GM18502 (cell line): ENCODE results near the gene LTV1.
A peak's percentile ranks its signal among the peaks of the same experiment; 100 is the strongest.
"Not testable (repeated sequence)": the region's sequence is repeated elsewhere in the genome, so short reads cannot be mapped to it uniquely, and the experiment has no call there.

Source experiments
- ATAC-seq: cut with Tn5 transposase; IDR thresholded peaks from one replicate; pipeline ENCODE4 v1.9.1; 2021; ENCODE audit warnings: mild to moderate bottlenecking; ENCODE audit not compliant: unreplicated experiment, poor library complexity

Gene LTV1

DNA sequence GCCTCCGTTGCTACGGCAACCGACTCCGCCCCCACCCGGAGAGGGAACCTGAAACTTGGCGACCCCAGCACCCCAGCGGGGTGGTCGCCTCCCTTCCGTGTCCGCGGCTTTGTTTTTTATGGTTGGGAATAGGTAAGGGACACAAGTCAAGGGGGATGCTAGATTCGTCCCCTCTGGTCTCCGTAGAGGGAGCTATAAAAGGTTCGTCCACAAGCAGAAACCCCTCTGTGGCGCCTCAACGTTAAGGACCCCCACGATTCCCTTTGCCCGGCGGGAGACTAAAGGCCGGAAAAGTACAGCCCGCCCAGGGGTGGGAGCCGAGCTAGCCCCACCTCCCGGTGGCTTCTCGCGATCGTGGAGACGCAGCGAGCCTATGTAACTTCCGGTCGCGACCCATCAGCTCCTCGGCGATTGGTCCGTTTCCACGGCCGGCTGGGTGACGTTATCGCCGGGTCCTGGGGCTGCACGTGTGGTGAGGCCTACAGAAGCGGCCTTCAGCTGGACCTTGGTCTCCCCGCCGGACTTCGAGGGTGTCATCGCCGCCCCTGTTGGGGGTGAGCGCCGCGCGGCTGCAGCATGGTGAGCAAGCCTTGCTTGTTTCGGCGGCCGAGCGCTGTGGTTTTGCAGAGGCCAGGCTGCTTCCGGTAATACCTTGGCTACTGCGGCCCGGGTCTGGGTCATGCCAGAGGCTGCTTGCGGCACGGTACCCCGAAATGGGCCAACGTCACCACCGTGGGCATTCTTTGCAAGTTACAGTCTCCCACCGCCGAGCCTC lies at the start of gene LTV1:
LTV1 (plus strand) TSS at position 437 of the 775 bp plus-strand sequence; CDS start at position 577, 140 bp downstream.
- peak; percentile 100 for ATAC-seq

- ATAC-seq = not testable (repeated sequence)
Observed at GRCh38 chr6:143796551-143796950, 46.6 kb upstream of the LTV1 start.

DNA sequence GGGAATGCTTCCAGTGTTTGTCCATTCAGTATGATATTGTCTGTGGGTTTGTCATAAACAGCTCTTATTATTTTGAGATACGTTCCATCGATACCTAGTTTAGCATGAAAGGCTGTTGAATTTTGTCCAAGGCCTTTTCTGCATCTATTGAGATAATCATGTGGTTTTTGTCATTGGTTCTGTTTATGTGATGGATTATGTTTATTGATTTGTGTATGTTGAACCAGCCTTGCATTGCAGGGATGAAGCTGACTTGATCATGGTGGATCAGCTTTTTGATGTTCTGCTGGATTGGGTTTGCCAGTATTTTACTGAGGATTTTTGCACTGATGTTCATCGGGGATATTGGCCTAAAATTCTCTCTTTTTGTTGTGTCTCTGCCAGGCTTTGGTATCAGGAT lies 44.7 kb upstream of the LTV1 start:
- not testable (repeated sequence) for ATAC-seq

DNA sequence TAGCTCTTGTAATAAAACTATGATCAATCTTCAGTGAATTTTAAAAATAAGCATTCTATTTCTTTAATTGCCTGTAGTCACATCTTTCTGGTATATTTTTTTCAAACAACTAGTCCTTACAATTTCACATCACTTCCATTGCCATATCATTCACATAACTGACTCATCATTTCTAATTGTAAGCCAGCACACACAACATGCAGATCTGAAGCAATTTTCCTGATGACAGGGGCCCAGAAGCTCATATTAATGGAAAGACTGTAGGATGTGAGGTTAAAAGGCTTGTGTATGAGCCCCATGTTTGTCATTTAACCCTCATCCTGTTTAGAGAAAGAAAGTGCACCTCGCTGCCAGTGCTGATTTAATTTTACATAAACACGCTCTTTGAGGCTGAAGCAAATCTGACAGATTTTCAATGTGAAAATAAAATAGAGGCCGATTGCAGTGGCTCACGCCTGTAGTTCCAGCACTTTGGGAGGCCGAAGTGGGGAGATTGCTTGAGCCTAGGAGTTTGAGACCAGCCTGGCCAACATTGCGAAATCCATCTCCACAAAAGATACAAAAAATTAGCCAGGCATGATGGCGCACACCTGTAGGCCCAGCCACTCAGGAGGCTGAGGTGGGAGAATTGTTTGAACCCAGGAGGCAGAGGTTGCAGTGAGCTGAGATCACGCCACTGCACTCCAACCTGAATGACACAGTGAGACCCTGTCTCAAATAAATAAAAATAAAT lies 40.1 kb upstream of the LTV1 start:
- ATAC-seq = no peak

GRCh38 chr6:143803769-143804568 lies 39.2 kb upstream of the LTV1 start:
- no peak for ATAC-seq

- ATAC-seq = no peak
Observed at GRCh38 chr6:143804835-143805239, 38.3 kb upstream of the LTV1 start.

- ATAC-seq = no peak
Observed at GRCh38 chr6:143806282-143807102, 36.6 kb upstream of the LTV1 start.

DNA sequence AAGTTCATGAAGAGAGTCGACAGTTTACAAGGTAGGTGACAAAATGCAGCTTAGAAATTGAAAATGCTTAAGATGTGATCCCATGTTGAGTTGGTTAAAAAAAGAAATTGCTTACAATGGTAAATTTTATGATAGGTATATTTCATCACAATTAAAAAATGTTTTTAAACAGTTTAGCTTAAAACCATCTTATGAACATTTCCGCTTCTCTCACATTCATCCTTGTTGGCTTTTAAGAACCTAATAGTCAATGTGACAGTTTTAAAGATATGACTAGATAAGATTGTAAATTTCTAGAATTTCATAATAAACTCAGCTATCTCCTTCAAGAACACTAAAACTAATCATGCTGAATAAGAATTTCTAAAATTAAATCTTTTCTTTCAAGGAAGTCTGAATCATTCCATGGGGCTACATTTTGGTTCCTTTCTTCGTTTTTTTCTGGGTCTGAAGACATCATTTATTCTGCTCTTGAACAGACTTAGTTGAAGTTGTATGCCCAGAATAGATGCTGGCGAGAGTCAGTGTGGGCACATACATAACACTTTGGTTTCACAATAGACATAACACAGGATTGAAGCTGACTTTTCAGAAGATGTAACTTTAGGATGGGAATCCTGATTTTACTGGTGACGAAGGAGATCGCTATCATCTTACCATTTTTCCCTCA lies 35.9 kb upstream of the LTV1 start:
- ATAC-seq = no peak

DNA sequence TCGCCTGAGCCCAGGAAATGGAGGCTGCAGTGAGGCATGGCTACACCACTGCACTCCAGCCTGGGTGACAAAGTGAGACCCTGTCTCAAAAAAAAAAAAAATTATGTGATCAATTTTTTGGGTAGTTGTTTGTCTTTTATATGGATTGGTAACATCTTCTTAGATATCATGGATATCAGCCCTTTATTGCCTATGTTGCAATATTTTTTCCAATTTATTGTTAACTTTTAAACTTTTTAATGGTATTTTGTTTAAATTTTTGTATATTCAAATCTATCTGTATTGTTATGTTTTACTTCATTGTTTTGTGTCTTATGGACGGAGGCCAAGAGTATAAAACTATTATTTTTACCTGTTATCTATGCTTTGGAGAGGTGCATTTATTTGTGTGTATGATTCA lies 32.4 kb upstream of the LTV1 start:
- no peak for ATAC-seq

- ATAC-seq = no peak
Observed at GRCh38 chr6:143811501-143812157, 31.5 kb upstream of the LTV1 start.

DNA sequence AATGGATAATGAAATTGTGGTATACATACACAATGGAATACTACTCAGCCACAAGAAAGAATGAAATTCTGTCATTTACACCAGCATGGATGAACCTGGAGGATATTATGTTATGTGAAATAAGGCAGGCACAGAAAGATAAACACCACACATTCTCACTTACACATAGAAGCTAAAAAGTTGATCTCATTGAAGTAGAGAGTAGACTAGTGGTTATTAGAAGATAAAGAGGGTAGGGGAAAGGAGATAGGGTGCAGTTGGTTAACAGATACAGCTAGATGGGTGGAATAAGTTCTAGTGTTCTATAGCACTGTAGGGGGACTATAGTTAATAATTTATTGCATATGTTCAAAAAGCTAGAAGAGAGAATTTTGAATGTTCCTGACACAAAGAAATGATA lies 25.5 kb upstream of the LTV1 start:
- ATAC-seq = no peak

DNA sequence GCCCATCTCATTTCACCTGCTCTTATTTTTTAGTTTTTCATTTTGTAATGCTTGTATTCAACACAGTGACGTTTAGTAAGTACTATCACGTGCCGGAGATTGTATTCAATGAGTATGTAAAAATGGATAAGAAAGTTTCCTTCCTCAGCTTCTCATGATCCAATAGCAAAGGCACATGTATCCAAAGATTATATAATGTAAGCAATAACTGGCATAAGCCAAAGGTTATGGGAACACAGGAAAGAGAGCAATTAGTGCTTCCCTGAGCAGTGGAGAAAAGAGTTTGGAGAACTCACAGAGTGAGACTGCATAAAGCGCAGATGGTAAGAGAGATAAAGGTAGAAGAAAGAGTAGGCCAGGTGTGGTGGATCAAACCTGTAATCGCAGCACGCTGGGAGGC lies 21.8 kb upstream of the LTV1 start:
- ATAC-seq = no peak

GRCh38 chr6:143822584-143823024 lies 20.5 kb upstream of the LTV1 start:
- ATAC-seq = no peak

DNA sequence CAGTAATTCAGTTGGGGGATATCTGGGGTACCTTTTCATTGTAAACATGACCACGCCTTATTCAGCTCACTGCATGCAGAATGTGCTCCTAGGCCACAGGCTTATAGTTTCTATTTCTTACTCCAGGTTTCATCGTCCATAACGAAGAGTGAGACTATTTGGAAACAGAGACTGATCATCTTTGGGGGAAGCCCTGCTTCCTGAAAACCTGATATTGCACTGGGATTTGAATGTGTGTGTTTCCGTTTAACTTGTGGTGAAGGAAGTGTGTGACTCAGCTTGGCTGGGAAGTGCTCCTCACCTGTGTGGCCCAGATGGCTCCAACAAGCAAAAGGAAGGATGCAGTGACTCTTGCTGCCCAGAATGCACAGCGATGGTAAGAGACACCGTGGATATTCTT lies 19.6 kb upstream of the LTV1 start:
- ATAC-seq = no peak

DNA sequence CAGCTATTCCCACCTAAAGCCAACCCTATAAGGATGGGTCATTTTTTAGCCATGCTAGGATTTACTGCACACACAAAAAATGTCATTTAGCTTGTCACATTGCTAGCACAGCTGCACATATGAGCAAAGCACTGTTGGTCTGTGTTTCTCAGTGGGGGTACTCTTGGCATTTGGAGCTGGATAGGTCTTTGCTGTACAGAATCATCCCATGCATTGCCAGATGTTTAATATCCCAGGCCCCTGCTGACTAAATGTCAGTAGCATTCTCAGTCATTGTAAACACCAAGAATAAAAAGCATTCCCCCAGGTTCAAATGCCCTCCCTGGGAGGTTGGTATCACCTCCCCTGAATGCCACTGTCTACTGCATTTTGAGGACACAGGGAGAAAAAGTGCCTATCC lies 14.6 kb upstream of the LTV1 start:
- ATAC-seq = no peak

DNA sequence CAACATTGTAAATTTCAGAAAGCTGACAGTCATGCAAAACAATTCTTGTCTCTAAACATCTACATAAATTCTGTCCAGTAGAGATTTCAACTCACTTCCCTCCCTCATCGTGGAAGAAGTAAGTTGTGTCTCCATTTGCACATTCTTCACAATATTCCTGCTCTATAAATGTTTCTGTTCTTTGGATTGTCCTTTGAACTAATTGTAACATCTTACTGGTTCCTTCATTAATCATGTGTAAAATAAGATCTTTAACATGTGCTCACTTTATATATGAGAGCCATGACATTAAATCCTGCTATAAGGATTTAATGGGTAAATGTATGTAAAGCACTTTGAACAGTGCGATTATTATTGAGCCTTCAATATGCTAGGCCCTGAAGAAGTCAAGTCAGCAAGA lies 7.0 kb upstream of the LTV1 start:
- ATAC-seq = no peak

- ATAC-seq = no peak
Observed at GRCh38 chr6:143838395-143838794, 4.7 kb upstream of the LTV1 start.

DNA sequence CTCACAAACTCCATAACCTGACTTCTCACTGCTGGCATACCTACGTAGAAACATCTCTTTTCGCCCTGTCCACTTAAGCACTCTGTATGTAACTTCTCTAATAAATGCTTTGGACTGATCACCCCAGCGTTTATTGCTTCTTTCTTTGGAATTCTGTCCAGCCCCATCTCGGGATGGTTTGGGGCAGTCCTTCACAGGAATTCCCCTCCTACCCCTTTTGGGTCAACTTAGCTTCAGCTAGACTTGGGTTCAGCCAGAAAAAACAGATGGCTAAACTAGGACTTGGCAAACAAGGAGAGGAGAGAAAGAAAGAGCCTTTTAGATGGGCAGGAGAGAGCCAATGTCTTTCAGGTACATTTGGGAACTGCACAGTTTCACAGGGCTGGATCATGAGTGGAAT lies 3.9 kb upstream of the LTV1 start:
- ATAC-seq = no peak
